ENCODE measurements around the gene RNLS. TPM values are rescaled to one million over a fixed set of nuclear protein-coding genes. Genes with fewer than 3 reads are reported as not detected.

The RNLS gene
- total RNA-seq, 2 experiments from 2014 or later = not detected

GRCh38 chr10:88620441-88620840 lies 37.3 kb upstream of the RNLS start:
- Histone ChIP-seq H3K4me1 (ENCODE audit: insufficient read depth, low read length, poor library complexity, severe bottlenecking) (no peaks in the 10 kb centered on the region), H3K36me3 (ENCODE audit: insufficient read depth, low read length) (no peaks in the 10 kb centered on the region), H3K4me2 (ENCODE audit: low read length) (no peak overlapping the region), H4K20me1 (ENCODE audit: insufficient read depth, low read length) (no peaks in the 10 kb centered on the region), H2AFZ (ENCODE audit: low read length) (no peak overlapping the region), H3K9me2 (ENCODE audit: insufficient read depth, low read length) (no peaks in the 10 kb centered on the region), H3K27ac (ENCODE audit: low read depth, low read length, poor library complexity, severe bottlenecking) (no peak overlapping the region), H3K4me3 (ENCODE audit: low read depth, low read length, poor library complexity, severe bottlenecking) (no peak overlapping the region), H3K9me3 (ENCODE audit: low read length) (no peaks in the 10 kb centered on the region), H3K79me2 (ENCODE audit: insufficient read depth, low read depth, low read length) (no peaks in the 10 kb centered on the region)
- intact Hi-C loops (cut with micrococcal nuclease; ENCODE audit: unreplicated experiment) = no loop called here
- no peak for TF ChIP-seq CTCF (conservative IDR thresholded peaks at IDR 0.05; ENCODE audit: low read length)
- no peak for TF ChIP-seq EZH2phosphoT487 (IDR thresholded peaks at IDR 0.05; ENCODE audit: borderline replicate concordance, low read depth, low read length)
- no peak for DNase-seq (ENCODE audit: low spot score)
- ChIA-PET POLR2A (interaction anchor here (0.7 kb wide), 1 partner anchor 886 kb away, joined by 3 read pairs; no protein-coding TSS in a partner anchor), CTCF (ENCODE audit: unreplicated experiment) (no interaction called here)
- BruUV-seq (replicated peaks) = no TSS peak

GRCh38 chr10:88618496-88618895 lies 35.4 kb upstream of the RNLS start:
- no TSS peak for BruUV-seq (replicated peaks)
- Histone ChIP-seq H3K27ac (ENCODE audit: low read depth, low read length, poor library complexity, severe bottlenecking) (no peak overlapping the region), H4K20me1 (ENCODE audit: insufficient read depth, low read length) (no peaks in the 10 kb centered on the region), H3K4me1 (ENCODE audit: insufficient read depth, low read length, poor library complexity, severe bottlenecking) (no peaks in the 10 kb centered on the region), H2AFZ (ENCODE audit: low read length) (no peak overlapping the region), H3K4me2 (ENCODE audit: low read length) (no peak overlapping the region), H3K4me3 (ENCODE audit: low read depth, low read length, poor library complexity, severe bottlenecking) (no peak overlapping the region), H3K9me2 (ENCODE audit: insufficient read depth, low read length) (no peaks in the 10 kb centered on the region), H3K36me3 (ENCODE audit: insufficient read depth, low read length) (no peaks in the 10 kb centered on the region), H3K9me3 (ENCODE audit: low read length) (no peaks in the 10 kb centered on the region), H3K79me2 (ENCODE audit: insufficient read depth, low read depth, low read length) (no peaks in the 10 kb centered on the region)
- POLR2A ChIA-PET = no interaction called here
- CTCF ChIA-PET (ENCODE audit: unreplicated experiment) = no interaction called here
- no peak for TF ChIP-seq EZH2phosphoT487 (IDR thresholded peaks at IDR 0.05; ENCODE audit: borderline replicate concordance, low read depth, low read length)
- no peak for TF ChIP-seq CTCF (conservative IDR thresholded peaks at IDR 0.05; ENCODE audit: low read length)
- intact Hi-C loops (cut with micrococcal nuclease; ENCODE audit: unreplicated experiment) = no loop called here
- DNase-seq (ENCODE audit: low spot score) = no peak

GRCh38 chr10:88617772-88618300 lies 34.7 kb upstream of the RNLS start:
- Histone ChIP-seq H2AFZ (ENCODE audit: low read length) (no peak overlapping the region), H3K4me3 (ENCODE audit: low read depth, low read length, poor library complexity, severe bottlenecking) (no peak overlapping the region), H4K20me1 (ENCODE audit: insufficient read depth, low read length) (no peaks in the 10 kb centered on the region), H3K9me3 (ENCODE audit: low read length) (no peaks in the 10 kb centered on the region), H3K9me2 (ENCODE audit: insufficient read depth, low read length) (no peaks in the 10 kb centered on the region), H3K79me2 (ENCODE audit: insufficient read depth, low read depth, low read length) (no peaks in the 10 kb centered on the region), H3K36me3 (ENCODE audit: insufficient read depth, low read length) (no peaks in the 10 kb centered on the region), H3K4me1 (ENCODE audit: insufficient read depth, low read length, poor library complexity, severe bottlenecking) (no peaks in the 10 kb centered on the region), H3K27ac (ENCODE audit: low read depth, low read length, poor library complexity, severe bottlenecking) (no peak overlapping the region), H3K4me2 (ENCODE audit: low read length) (no peak overlapping the region)
- TF ChIP-seq CTCF (conservative IDR thresholded peaks at IDR 0.05; ENCODE audit: low read length) (no peak), EZH2phosphoT487 (IDR thresholded peaks at IDR 0.05; ENCODE audit: borderline replicate concordance, low read depth, low read length) (no peak)
- BruUV-seq (replicated peaks) = no TSS peak
- ChIA-PET POLR2A (interaction anchor here (0.6 to 0.8 kb wide), 2 partner anchors 44 to 63 kb away, joined by 3 to 4 read pairs; no protein-coding TSS in a partner anchor), CTCF (ENCODE audit: unreplicated experiment) (no interaction called here)
- intact Hi-C loops (cut with micrococcal nuclease; ENCODE audit: unreplicated experiment) = no loop called here
- no peak for DNase-seq (ENCODE audit: low spot score)

Data from OCI-LY7 (cell line).